PFSK-1 (cell line): ENCODE measurements around the gene GALNS.

Source experiments
- FOXP2 ChIP-seq: optimal IDR thresholded peaks from 2 replicates; pipeline ENCODE3; 2011; ENCODE audit warnings: borderline replicate concordance, control low read depth, inconsistent platforms; ENCODE audit not compliant: insufficient read depth; ENCODE audit errors: extremely low read length, extremely low read depth
- POLR2AphosphoS5 ChIP-seq: IDR thresholded peaks from 2 replicates; pipeline ENCODE4 v1.6.1; 2012; ENCODE audit warnings: low read depth, mild to moderate bottlenecking, control low read depth, low read length, moderate library complexity
- REST ChIP-seq, 2 experiments: IDR thresholded peaks; 2 replicates each; pipeline versions ENCODE4 v1.6.1 to v1.8.0; 2011 to 2012; ENCODE audit warnings: low read depth in 2 of 2, low read length in 2 of 2, control low read depth in 1 of 2, inconsistent platforms in 1 of 2, mild to moderate bottlenecking in 1 of 2, moderate library complexity in 1 of 2; ENCODE audit not compliant: insufficient read depth in 1 of 2
- SIN3A ChIP-seq: IDR thresholded peaks from 2 replicates; pipeline ENCODE4 v1.6.1; 2012; ENCODE audit warnings: mild to moderate bottlenecking, low read length, moderate library complexity, borderline replicate concordance; ENCODE audit not compliant: insufficient read depth
- TAF1 ChIP-seq: IDR thresholded peaks from 2 replicates; pipeline ENCODE4 v1.6.1; 2012; ENCODE audit warnings: low read length, control low read depth, borderline replicate concordance; ENCODE audit not compliant: insufficient read depth

- no peak for TF ChIP-seq POLR2AphosphoS5
- no peak for TF ChIP-seq TAF1
- no peak for TF ChIP-seq REST (IDR thresholded peaks at IDR 0.05; ENCODE audit: insufficient read depth in 1 of 2, low read depth in 2 of 2, low read length in 2 of 2)
- no peak for TF ChIP-seq FOXP2
- no peak for TF ChIP-seq SIN3A
Measured at GRCh38 chr16:88839745-88840599, 16.8 kb downstream of the GALNS start.
